ENCODE data around the gene PRDM12. TPM values are rescaled to one million over a fixed set of nuclear protein-coding genes. Genes with fewer than 3 reads are reported as not detected.
A peak's percentile ranks its signal among the peaks of the same experiment; 100 is the strongest.

Gene PRDM12
- polyA plus RNA-seq, 1 donor (not counting 4 experiments of a cell fraction or from before 2014, with no cell fraction given) = not detected

DNA sequence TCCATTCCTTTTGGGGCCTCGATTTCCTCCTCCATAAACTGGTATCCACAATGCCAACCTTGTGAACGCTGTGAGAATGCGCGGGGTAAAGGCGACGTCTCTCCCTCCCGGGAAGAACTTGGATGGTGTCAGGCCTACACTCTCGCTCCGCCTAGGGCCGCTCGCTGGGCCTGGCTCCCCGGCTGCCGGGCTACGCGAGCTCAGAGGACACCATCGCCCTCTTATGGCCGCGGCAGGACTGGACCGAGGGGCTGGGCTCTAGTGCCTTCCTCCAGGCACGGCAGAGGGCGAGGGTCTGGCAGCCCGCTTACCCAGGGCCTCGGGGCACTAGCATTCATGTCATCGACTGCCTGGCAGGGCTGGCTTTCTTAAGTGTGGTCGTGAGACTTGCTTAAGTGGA, 27.9 kb downstream of the PRDM12 start:
- H3K9me3 ChIP-seq (ENCODE audit: control insufficient read depth, low read depth, low read length) = no peaks in the 10 kb centered on the region
- no peak for TF ChIP-seq EZH2 (IDR thresholded peaks at IDR 0.05; ENCODE audit: low read length)
- TF ChIP-seq, protein P1, sequence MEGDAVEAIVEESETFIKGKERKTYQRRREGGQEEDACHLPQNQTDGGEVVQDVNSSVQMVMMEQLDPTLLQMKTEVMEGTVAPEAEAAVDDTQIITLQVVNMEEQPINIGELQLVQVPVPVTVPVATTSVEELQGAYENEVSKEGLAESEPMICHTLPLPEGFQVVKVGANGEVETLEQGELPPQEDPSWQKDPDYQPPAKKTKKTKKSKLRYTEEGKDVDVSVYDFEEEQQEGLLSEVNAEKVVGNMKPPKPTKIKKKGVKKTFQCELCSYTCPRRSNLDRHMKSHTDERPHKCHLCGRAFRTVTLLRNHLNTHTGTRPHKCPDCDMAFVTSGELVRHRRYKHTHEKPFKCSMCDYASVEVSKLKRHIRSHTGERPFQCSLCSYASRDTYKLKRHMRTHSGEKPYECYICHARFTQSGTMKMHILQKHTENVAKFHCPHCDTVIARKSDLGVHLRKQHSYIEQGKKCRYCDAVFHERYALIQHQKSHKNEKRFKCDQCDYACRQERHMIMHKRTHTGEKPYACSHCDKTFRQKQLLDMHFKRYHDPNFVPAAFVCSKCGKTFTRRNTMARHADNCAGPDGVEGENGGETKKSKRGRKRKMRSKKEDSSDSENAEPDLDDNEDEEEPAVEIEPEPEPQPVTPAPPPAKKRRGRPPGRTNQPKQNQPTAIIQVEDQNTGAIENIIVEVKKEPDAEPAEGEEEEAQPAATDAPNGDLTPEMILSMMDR (optimal IDR thresholded peaks at IDR 0.05 in 1 of 3, IDR thresholded peaks at IDR 0.05 in 1 of 3, conservative IDR thresholded peaks at IDR 0.05 in 1 of 3; ENCODE audit: extremely low read depth in 1 of 3, insufficient read depth in 2 of 3, low read length in 3 of 3) = peak in 2 of 3 experiments; percentile 12 to 15
- H3K36me3 ChIP-seq (ENCODE audit: control insufficient read depth in 2 of 2, extremely low read depth in 1 of 2, insufficient read depth in 2 of 2, low read length in 2 of 2) = peaks cover 5 to 12% of the 10 kb centered on the region in 2 experiments
- DNase-seq (ENCODE audit: low read depth, low spot score) = no peak
- dilution Hi-C loops (cut with MboI; ENCODE audit: extremely low pct_ligation_motif_present, low sequenced_read_pairs) = no loop called here
- H3K9ac ChIP-seq (ENCODE audit: control insufficient read depth, extremely low read depth, insufficient read depth, low read length) = no peak overlapping the region
- FAIRE-seq = no peak
- H2AFZ ChIP-seq (ENCODE audit: control insufficient read depth, low read length) = peak overlapping the region; percentile 36
- H3K4me3 ChIP-seq (ENCODE audit: control insufficient read depth in 2 of 3, extremely low read depth in 1 of 3, insufficient read depth in 2 of 3, low read depth in 1 of 3, low read length in 3 of 3) = no peak overlapping the region
- H3K27ac ChIP-seq (ENCODE audit: control insufficient read depth, insufficient read depth, low read length) = no peak overlapping the region
- H3K4me2 ChIP-seq (ENCODE audit: control insufficient read depth, extremely low read depth, insufficient read depth, low read depth, low read length) = no peak overlapping the region
- peaks cover 3% of the 10 kb centered on the region for H3K9me1 ChIP-seq (ENCODE audit: control insufficient read depth, extremely low read depth, insufficient read depth, low read length)
- H4K20me1 ChIP-seq (ENCODE audit: control insufficient read depth, extremely low read depth, insufficient read depth, low read length) = peaks cover 5% of the 10 kb centered on the region
- peaks cover 33% of the 10 kb centered on the region for H3K79me2 ChIP-seq (ENCODE audit: control insufficient read depth, insufficient read depth, low read length)
- H3K27me3 ChIP-seq (ENCODE audit: control insufficient read depth, extremely low read depth, insufficient read depth, low read length) = no peaks in the 10 kb centered on the region
- H3K4me1 ChIP-seq (ENCODE audit: control insufficient read depth, extremely low read depth, insufficient read depth, low read length) = peaks cover 19% of the 10 kb centered on the region

DNA sequence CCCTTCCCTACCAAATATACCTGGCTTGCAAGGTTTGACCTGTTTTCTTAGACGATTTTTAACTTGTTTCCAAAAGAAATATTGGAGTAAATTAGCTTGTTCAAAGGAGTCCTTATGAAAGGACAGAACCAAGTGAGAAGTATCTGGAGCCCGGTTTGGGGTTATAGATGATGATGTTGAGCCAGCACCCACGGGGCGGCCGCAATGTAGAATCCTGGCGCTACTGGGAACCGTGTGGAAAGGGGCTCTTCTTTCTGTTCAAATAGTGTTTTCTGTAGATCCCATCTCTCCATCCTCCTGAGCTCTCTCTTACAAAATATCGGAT, 28.7 kb downstream of the PRDM12 start:
- peak overlapping the region; percentile 56 to 81 (median 64) for H3K4me3 ChIP-seq (ENCODE audit: control insufficient read depth in 2 of 3, extremely low read depth in 1 of 3, insufficient read depth in 2 of 3, low read depth in 1 of 3, low read length in 3 of 3)
- H3K79me2 ChIP-seq (ENCODE audit: control insufficient read depth, insufficient read depth, low read length) = peaks cover 36% of the 10 kb centered on the region
- DNase-seq (ENCODE audit: low read depth, low spot score) (no peak), FAIRE-seq (no peak)
- TF ChIP-seq EZH2 (IDR thresholded peaks at IDR 0.05; ENCODE audit: low read length) = no peak
- TF ChIP-seq, protein P1 (optimal IDR thresholded peaks at IDR 0.05 in 1 of 3, IDR thresholded peaks at IDR 0.05 in 1 of 3, conservative IDR thresholded peaks at IDR 0.05 in 1 of 3; ENCODE audit: extremely low read depth in 1 of 3, insufficient read depth in 2 of 3, low read length in 3 of 3) = no peak
- H3K27me3 ChIP-seq (ENCODE audit: control insufficient read depth, extremely low read depth, insufficient read depth, low read length) = no peaks in the 10 kb centered on the region
- dilution Hi-C loops (cut with MboI; ENCODE audit: extremely low pct_ligation_motif_present, low sequenced_read_pairs) = no loop called here
- no peaks in the 10 kb centered on the region for H3K9me3 ChIP-seq (ENCODE audit: control insufficient read depth, low read depth, low read length)
- peaks cover 19% of the 10 kb centered on the region for H3K4me1 ChIP-seq (ENCODE audit: control insufficient read depth, extremely low read depth, insufficient read depth, low read length)
- peak overlapping the region; percentile 96 for H2AFZ ChIP-seq (ENCODE audit: control insufficient read depth, low read length)
- H4K20me1 ChIP-seq (ENCODE audit: control insufficient read depth, extremely low read depth, insufficient read depth, low read length) = peaks cover 5% of the 10 kb centered on the region
- peak overlapping the region; percentile 94 for H3K9ac ChIP-seq (ENCODE audit: control insufficient read depth, extremely low read depth, insufficient read depth, low read length)
- peaks cover 7 to 14% of the 10 kb centered on the region in 2 experiments for H3K36me3 ChIP-seq (ENCODE audit: control insufficient read depth in 2 of 2, extremely low read depth in 1 of 2, insufficient read depth in 2 of 2, low read length in 2 of 2)
- peak overlapping the region; percentile 96 for H3K4me2 ChIP-seq (ENCODE audit: control insufficient read depth, extremely low read depth, insufficient read depth, low read depth, low read length)
- H3K9me1 ChIP-seq (ENCODE audit: control insufficient read depth, extremely low read depth, insufficient read depth, low read length) = peaks cover 3% of the 10 kb centered on the region
- H3K27ac ChIP-seq (ENCODE audit: control insufficient read depth, insufficient read depth, low read length) = peak overlapping the region; percentile 76
